GM12892 (cell line): ENCODE data around the gene LSMEM2.

Experiments used
- POLR2A ChIP-seq: IDR thresholded peaks from 2 replicates; pipeline ENCODE4 v1.6.1; 2011; ENCODE audit warnings: low read depth, low read length, control low read depth
- POLR2AphosphoS5 ChIP-seq: IDR thresholded peaks from 2 replicates; pipeline ENCODE4 v1.6.1; 2011; ENCODE audit warnings: low read depth, low read length, control low read depth

GRCh38 chr3:50270422-50271224, 8.3 kb upstream of the LSMEM2 start:
- no peak for TF ChIP-seq POLR2A
- no peak for TF ChIP-seq POLR2AphosphoS5
